Posterior vena cava (tissue), 2 donors: ENCODE measurements around the gene FAP. TPM values are rescaled to one million over a fixed set of nuclear protein-coding genes. Genes with fewer than 3 reads are reported as not detected.

Experiments
- DNase-seq: peaks from one replicate; pipeline ENCODE4 v3.0.0-alpha.2; 2020; ENCODE audit warnings: low spot score
- intact Hi-C, 2 donors: fragments of 100-400 bp; cut with DNase I; formaldehyde crosslinking; loops; one replicate each; pipeline versions ENCODE4 v1.14.1 to v1.14.2; 2022 to 2023
- total RNA-seq, 2 donors: library from RNA; stranded (reverse); fragmentation: NEBNext Ultra II Directional; extraction: Animal tissue kit (Norgen Biotek cat#: 25700); gene quantifications; one replicate each; pipeline ENCODE4 v1.2.1, GENCODE V29; 2021
- donor health status: DM: yes; HTN: yes; CAD: no.
- donor health status: DM: yes; HTN: yes; CAD: no.

Gene FAP
- total RNA-seq, 2 donors from 2014 or later = 43.2 to 54.8 TPM

DNA sequence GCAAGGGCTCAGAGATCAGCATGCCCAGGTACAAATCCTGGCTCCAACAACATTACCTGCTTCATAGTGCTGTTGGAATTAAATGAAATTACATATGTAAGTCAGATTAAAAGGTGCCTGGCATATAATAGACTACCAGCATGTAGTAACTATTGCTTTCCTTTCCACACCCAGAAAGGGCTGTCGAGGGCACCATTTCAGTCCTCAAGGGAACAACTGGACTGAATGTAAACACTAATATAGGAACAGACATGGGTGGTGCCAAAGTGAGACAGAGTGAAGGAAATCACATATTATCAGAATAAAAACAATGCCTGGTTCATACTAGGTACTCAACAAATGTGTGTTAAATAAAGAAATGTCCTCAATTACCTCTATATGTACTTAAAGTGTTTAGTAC lies 43.3 kb downstream of the FAP start:
- intact Hi-C loops = no loop called here

DNA sequence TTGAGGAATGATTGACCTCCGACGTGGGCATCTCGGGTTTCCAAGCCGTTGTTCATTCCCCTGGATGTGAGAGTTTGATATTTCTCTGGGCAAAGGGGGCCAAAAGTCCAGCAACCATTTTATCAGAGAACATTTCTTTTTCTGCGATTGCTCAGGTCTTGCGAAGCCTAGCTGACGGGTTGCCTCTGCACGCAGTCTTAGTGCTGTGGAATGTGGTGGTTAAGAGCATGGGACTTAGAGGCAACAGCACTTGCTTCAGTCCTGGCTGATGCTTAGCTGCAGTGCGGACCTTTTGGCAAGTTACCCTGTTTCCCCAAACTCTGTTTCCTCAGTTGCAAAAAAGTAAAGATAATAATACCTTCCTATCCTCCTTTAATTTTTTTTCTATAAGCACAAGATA lies 45.0 kb downstream of the FAP start:
- intact Hi-C loops = no loop called here
- DNase-seq = no peak

More for the DNA sequence above, 43.3 kb downstream of the FAP start:
- no peak for DNase-seq

DNA sequence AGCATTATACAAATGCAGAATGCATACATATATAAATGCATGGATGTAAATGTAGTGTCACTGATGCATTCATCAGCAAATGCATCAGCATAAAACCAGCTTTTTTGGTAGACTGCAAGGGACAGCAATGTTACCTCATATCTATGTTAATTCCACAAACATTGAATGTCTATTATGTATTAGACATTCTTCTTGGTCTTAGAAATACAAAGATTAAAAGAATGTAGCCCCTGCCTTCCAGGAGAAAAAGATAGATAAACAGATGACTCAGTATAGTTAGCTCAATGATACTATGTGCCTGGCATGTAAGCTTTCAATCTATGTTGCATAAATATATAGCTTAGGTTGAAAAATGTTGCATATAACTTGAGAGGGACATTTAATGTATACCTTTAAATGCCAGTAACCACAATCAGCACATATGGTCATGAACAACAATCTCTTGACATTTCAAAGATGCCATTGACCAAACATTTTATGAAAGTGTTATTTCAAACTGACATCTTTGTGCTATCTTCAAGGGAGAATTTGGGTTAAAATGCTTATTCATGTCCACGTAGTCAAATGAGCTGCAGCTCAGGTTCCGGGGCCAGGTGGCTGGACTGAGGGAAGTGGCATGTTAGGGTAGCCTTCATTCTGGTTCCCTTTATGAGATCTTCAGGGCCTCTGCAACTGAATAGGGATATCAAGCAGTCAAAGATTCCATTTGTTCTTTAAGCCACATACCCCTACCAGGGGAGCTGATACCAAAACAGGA lies 46.0 kb downstream of the FAP start:
- DNase-seq = no peak
- intact Hi-C loops = no loop called here

DNA sequence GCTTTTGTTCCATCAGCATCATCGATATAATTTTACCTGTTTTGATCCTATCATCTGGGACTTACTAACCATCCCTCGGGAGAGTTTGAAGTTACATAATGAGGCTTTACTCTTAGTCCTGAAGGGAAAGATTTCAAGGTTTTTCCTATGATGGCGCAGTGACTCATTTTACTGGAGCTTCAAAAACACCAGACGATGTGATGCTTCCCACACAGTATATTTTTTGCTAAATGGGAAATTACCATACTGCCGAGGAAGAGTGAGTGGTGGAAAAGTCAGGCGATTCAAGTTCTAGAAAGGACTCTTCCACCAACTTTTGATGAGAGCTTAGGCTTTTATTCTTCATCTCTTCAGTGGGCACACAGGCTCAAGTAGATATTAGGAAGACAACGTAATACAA lies 46.6 kb downstream of the FAP start:
- no peak for DNase-seq
- intact Hi-C loops = no loop called here

DNA sequence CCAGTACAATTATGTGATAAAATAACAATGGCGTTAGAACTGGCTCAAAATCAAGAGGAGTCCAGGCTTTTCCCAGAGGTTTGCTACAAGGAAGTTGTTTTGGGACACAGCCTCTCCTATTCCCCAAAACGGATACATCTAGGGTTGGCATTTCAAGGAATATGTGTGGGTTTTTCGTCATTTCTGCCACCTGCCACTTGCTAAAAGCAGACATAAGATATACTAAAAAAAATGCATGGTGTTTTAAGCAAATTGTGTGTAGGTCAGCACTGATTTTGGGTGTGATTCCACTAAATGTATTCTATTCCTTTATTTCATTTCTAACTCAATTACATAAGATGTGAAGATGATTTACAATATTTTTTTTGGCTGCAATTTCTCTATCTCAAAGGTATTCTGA lies 54.8 kb downstream of the FAP start:
- no peak for DNase-seq
- intact Hi-C loops = no loop called here

DNA sequence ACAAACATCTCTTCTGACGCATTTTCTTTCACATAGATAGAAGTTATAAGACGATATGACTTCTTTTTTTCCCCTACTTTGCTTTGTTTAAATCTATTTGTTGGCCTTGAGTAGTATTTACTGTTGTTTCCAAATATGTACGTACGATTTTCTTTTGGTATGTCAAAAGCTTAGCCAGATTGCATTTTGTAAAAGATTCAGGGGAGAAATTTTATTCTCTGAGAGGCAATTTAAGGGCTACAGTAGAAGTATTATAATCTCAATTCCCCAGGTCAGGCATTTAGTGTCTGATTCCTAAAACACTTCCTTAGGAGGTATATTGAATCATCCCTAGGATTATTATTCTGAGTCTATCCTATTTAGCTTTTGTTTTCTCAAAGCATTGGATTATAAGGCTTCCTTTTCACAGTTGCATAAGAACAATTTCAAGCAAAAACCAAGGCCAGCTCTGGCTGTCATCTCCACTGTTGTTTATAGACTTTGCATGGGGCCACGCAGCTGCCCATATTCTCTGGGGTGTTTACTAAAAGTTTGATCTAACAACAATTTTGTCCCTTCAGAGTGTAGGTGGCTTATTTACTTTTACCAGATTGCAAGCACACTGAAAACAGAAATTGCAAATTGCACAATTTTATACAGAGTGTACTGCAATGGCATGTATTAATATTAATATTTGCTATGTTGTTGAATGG lies 57.6 kb downstream of the FAP start:
- intact Hi-C loops = no loop called here
- DNase-seq = no peak

DNA sequence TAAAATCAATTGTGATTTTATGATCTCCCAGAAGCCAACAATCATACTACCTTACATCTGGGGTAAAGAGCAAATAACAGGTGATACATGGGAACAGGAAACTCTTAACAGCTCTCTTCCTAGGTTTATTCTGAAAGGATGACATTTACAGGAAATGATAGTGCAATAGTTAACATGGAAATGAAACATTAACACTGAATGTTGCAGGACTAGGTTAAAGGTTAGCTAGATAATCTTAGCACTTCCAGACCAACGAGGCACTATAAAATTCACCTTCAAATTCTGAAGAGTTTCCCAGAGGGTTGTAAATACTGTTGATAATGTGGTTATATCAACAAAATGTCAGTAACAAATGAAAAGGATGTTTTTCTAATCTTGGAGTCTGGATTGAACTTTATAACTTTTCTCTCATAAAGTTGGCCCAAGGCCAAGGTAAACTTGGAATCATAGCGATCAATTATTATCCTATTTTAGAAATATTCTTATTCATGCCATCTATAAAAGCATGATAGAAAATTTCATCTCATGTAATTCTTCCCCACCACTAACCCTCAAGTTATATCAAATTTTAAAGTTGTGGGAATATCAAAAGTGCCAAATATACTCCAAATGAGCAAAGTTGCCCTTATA lies 58.3 kb downstream of the FAP start:
- intact Hi-C loops = no loop called here

DNA sequence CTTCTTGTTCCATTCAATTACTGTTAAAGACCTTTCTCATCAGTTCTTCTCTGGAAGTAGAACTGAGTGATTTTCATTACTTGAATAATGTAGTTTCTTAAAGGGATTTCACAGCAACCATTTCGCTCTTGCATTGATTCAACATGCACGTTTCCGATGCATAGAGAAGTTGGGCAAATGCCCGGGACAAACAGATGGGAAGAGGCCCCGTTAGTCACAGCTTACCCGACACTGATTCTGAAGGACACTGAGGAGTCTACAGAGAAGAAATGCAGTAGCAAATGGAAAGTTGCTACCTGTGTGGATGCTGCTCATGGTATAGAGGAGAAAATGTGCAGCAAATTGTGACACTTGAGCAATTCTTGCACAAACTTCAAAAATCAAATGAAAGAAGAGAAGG lies 58.9 kb downstream of the FAP start:
- intact Hi-C loops = no loop called here
- no peak for DNase-seq

More for the DNA sequence above, 58.3 kb downstream of the FAP start:
- no peak for DNase-seq

DNA sequence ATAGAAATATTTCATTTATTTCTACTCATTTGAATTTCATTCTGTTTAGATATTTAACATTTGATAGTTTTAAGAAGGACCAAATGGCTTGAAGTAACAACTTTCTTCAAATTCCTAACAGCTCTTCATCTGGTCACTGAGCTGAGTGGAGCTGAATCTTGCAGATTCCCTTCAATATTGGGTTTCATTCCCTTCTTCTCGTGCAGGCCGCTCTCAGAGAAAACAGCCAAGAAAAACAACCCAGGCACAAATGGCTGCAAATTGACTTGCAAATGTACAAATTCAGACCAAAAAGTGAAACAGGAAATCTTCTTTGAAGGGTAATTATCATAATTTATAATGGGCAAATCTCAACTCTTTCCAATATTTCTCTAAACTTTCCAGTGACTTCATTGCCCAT lies 60.9 kb downstream of the FAP start:
- no peak for DNase-seq
- intact Hi-C loops = no loop called here

DNA sequence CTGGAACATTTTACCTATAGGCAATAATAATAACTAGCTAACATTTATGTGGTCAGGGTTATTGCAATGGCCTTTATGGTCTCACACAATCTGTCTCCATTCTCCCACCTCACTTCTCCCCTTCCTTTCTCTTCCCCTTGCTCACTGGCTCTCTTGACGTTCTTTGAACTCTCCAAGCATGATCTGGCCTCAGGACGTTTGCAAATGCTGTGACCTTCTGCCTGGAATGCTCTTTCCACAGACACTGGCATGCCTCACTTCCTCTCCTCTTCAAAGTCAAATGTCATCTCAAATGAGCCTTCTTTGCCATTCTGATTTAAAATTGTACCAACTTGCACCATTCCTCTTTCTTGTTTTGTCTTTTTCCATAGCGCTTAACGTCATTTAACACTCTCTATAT lies 65.9 kb downstream of the FAP start:
- DNase-seq = no peak
- intact Hi-C loops = no loop called here

DNA sequence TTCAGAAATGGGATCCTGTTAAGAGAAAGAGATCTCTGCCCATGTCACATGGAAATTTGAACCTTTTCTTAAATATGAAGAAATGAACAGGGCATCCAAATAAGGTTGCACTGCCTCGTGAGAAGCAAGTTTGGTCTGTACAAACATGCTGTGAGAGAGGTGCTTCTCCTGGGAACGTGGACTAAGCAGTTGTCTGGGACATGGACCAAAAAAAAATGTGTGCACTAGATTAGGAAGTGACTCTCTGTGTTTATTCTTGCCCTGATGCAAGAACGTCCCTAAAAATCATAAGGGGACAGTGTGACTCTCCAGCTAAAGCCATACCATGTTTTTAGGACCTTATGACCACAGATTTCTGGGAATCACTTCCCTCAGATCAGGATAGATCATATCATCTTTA lies 67.5 kb downstream of the FAP start:
- intact Hi-C loops = no loop called here
- DNase-seq = no peak

DNA sequence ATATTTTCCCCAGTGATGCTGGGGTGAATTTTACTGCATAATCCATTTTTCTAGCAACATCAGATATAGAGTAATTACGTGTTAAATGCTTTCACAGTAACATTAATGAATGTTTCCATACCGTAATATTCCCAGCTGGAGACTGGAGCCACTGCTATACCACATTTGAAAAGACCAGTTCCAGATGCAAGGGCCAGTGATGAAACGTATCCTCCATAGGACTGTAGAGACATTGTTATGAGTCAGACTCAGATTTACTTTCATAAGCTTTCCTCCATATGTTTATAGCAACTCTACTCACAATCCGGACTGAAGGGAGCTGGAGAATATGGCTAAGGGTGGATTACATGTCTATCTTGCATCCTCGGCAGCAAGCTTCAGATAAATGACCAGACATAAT lies 68.5 kb downstream of the FAP start:
- intact Hi-C loops = no loop called here
- DNase-seq = no peak

DNA sequence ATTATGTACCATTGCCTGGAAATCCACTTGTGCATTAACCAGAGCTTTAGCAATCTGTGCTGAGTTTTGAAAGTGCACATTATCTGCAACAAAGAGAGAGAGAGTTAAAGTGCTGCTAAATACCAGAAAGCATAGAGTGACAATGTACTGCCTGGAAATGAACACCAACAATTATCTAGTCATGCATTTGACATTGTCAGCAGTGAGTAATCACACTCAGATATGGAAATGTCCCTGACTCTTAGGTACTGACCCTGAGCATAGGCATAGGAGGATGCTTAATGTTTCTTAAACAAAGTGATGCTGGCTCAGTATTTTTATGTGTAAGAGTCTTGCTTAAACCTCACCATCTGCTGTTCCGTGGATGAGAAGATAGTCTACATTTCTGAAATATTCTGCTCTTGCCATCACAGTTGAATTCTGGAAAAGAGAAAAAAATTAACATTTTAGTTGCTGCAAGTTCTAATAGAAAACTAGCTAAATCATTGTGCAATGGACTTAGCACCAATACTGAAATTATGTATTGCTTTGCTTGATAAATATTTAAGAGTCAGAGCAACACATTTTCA lies 70.4 kb downstream of the FAP start:
- intact Hi-C loops = no loop called here
- DNase-seq = no peak

DNA sequence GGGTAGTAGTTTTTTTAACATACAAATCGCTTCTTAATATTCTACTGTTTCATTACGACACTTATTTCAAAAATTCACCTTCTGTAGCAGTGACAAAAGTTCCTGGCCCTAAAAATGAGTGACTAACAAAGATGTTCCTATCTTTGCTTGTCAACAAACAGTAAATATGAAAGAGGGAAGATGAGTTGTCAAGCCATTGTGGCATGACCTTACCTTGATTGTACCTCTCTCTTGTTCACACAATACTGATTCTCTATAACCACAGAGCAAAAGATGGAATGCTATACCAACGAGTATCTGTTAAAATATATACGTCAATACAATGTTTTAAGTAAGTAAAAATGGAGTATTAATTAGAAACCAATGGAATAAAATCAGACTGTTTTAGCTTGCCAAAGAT lies 76.5 kb downstream of the FAP start:
- intact Hi-C loops = no loop called here
- no peak for DNase-seq

DNA sequence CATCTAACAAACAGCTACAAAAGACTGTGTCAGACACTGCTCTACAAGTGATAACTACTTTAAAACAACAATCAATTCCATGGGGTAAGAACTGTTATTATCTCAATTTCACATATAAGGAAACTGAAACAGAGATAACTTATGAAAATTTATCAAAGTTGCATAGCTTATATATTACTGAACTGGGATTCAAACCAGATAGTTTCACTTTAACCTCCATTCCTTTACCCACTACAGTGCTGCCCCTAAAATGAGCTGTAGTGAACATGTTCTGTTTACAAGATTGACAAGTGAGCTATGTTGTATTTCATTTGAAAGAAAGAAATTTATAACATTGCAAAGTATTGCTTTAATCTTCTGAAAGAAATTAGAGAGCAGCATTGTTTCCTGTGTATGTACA lies 77.1 kb downstream of the FAP start:
- intact Hi-C loops = no loop called here
- no peak for DNase-seq

DNA sequence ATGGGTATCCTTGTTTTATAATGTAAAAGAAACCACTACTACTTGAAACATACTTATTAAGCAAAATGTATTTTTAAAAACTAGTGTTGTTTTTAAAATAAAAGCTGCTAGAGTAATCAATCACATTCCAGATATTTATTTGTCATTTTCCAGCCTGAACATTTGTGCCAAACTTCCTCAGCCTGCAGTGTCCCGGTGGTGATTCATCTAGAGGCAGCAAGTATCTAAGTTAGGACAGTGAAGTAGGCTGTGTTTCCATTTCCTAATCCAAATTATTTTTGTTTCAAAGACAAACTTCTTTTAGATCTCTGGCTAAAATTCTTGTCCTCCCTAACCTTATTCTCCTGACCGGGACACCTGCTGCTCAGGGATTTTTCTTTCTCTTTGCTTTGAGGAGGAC lies 78.4 kb downstream of the FAP start:
- intact Hi-C loops = no loop called here

DNA sequence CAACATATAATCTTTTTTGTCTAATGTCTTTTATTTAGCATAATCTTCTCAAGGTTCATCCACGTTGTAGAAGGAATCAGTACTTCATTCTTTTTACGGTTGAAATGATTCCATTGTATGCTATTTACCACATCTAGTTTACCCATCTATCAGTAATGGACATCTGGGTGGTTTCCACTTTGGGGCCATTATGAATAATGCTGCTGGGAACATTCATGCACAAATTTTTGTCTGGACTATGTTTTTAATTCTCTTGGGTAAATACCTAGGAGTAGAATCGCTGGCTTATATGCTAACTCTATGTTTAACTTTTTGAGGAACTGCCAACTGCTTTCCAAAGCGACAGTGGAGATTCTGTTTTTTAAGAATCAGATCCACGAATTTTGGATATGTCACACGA lies 83.8 kb downstream of the FAP start:
- intact Hi-C loops = no loop called here
- DNase-seq = no peak

More for the DNA sequence above, 78.4 kb downstream of the FAP start:
- no peak for DNase-seq

DNA sequence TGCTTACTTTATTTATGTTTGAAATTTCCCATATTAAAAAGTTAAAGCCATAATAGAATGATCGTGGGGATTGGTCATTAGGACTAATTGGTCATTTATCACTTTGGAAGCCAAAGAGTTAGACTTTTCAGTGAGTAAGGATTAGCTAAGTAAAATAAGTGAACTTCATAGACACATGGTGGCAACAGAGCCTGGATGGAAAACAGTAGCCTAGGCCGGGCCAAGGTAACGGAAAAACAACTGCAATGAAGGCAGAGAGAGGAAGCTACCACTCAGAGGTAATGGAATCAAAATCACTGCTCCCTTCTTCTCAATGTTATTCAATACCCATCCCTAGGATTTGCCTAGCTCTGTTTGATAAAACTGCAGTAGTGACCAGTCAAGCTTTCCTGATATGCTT lies 87.1 kb downstream of the FAP start:
- no peak for DNase-seq
- intact Hi-C loops = no loop called here

DNA sequence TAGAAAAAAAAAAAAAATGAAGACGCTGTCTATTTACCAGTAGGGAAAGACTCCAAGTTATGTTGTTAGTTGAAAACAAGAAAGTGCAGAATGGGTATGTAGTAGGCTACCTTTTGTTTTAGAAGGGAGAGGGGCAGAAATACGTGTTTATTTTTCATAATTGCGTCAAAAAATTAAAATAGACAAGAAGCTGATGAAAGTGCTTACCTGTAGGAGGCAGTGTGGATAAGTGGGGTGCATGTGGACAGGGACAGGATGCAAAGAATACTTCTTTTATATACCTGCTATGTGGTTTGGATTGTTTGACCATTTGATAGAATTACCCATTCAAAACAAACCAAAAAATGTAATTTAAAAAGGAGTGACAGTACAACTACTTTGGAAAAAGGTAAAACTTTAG lies 88.2 kb downstream of the FAP start:
- DNase-seq = no peak
- intact Hi-C loops = no loop called here

DNA sequence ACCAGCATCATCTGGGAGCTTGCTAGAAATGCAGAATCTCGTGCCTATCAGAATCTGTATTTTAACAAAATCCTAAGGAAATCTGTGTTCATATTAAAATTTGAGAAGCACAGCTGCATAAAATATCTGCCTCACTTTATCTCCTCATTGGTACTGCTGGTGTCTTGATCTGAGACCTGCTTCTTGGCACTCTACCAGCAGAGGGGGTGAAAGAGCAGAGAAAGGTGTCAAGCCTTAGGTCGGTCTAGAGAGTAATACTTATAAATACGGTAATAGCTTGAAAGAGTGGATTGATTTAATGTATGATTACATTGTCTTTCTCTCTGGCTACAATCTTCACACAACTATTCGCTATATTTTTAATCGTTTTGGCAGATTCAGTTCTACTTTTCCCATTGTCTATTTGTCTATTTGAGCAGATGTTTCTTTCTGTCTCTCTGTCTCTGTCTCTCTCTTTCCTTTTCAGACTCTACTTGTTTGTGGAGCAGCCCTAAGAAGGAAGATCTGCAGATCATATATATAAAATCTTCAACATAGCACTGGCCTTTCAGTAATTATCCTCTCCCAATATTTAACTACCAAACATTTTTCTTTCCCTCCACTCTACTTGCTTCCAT lies 89.5 kb downstream of the FAP start:
- no peak for DNase-seq
- intact Hi-C loops = no loop called here
